AG08396 (cell line): ENCODE data around the gene CFAP70.

Experiments used
- DNase-seq: peaks from one replicate; pipeline ENCODE4 v3.0.0; 2012; ENCODE audit warnings: low spot score, mixed read lengths

The CFAP70 gene

DNA sequence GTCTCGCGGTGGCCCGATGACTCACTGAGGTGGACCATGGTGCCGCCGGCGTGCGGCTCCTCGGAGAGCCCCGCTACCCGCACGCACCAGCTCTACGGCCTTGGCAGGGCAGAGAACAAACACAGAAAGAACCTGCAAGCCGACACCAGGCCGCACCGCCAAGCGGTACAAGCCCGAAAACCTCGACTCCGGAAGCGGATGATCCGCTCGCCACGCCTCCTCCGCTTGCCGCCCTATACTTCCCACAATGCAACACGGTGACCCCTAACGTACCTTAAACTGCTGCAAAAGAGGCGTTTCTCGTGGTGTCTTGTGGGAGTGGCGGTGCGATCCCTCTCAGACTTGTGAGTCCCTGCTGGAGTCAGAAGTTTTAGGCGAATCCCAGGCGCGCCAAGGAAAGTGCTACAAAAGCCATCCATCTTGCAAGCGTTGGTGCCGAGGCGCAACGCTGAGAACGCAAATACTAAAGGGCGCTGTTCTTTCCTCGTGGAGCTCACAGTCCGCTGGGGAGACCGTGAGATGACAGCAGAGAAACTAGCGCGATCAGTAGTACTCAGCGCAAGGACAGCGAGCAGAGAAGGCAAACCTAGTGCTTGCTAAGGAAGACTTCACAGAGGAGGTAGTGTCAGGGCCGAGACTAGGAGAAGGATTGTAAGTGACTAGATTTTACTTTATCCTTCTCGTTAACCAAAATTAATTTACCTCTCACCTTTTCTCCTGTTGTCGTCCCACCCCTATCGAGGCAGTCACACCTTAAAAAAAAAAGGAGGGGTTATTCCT is 106.0 kb downstream of the CFAP70 start, which contains the start of gene MRPS16:
Gene MRPS16, minus strand, starts transcription at position 200 of the 780 bp plus-strand sequence. Its CDS starts 162 bp downstream, at position 38.
- DNase-seq: peak; percentile 92

GRCh38 chr10:73251683-73252444 is 106.8 kb downstream of the CFAP70 start:
- peak; percentile 83 for DNase-seq

- DNase-seq: no peak
Measured at GRCh38 chr10:73248259-73248724, 110.4 kb downstream of the CFAP70 start.

GRCh38 chr10:73247509-73248258 is 111.0 kb downstream of the CFAP70 start:
- DNase-seq: peak; percentile 16

DNA sequence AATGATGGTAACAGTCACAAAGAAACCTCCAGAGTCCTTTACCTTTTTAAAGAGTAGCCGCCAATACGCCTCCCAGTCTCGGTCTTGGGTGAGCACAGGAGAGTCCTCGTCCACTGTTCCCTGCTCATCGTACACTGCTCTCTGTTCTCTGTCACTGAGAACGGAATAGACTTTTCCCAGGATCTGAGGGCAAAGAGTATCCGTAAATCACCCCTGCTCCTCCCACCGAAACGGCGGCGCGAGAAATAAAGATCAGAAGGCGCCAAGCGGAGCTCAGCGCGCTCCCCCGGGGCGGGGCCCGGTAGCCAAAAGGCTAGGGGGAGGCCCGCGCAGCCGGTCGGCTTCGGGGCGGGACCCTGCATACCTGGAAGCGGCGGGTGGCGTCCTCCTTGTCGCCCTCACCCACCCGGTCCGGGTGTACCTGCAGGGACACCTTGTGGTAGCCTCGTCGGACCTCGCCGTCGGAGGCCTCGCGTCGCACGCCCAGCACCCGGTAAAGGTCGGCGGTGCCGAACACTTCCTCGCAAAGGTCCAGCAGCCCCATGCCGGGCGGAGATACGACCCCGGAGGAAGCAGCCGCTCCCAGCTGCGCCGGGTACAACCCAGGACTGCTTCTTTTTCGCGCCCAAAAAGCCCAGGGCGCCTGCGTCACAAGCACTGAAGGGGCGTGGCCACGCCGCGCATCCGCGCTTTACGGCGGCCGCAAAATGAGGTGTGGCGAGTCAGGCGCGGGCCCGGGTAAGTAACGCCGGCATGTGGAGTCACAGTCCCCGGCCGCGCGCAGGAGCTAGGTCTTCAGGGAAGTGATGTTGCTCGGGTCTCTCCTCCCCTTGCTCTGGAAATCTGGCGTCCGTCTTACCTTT is 111.8 kb downstream of the CFAP70 start, which contains the start of gene DNAJC9:
Gene DNAJC9, minus strand, starts transcription at position 610 of the 863 bp plus-strand sequence. Its CDS starts 66 bp downstream, at position 544.
- peak; percentile 96 for DNase-seq

DNA sequence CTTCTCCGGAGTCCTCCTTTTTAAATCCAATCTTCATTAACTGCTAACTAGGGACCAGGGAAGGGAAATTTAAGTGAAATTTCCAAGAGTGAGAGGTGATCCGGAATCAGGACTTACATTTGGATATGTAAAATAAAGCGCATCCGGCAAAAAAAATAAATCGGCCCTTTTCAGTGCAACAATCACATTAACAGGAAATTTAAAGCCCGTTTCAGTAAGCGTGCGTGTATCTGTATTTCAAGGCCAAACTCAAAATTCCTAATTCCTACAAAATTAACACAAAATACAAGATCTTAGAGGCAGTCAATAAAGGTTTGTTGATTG is 112.4 kb downstream of the CFAP70 start:
- no peak for DNase-seq

DNA sequence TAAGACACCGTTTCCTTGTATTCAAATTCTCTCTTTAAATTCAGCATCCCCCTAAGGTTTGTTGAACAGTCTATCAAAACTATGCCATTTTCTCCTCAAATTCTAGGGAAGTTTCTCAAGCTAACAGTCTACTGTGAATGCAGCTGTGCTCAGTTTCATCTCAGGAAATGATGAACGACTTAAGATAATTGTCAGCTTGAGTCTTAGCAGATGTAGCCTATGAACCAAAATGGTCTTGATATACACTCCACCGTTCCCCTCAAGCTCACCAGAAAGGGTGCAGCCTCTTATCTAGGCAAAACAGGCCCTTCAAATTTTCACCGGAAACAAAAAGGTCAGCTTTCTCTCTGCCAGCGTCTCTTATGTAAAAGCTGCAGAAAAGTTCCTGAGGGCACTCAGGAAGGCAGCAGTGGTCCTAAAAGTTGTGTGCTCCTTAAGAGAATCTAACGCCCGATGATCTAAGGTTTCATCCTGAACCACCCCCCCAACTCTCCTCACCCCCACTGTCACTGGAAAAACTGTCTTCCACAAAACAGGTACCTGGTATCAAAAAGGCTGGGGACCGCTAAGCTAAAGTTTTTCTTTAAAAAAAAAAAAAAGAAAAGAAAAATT is 113.7 kb downstream of the CFAP70 start:
- no peak for DNase-seq

DNA sequence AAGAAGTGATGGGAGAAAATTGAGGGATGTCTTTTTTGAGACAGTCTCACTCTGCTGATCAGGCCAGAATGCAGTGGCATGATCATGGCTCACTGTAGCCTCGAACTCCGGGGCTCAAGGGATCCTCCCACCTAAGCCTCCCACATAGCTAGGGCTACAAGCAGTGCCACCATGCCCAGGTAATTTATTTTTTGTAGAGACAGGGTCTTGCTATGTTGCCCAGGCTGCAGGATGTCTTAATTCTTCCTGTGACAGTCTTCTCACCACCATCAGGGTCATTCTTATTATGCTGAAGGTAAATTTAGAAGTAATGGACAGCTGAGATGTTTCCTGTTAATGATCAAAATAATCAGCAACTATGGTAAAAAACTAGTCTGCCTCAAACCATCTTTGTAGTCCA is 118.8 kb downstream of the CFAP70 start:
- no peak for DNase-seq

DNA sequence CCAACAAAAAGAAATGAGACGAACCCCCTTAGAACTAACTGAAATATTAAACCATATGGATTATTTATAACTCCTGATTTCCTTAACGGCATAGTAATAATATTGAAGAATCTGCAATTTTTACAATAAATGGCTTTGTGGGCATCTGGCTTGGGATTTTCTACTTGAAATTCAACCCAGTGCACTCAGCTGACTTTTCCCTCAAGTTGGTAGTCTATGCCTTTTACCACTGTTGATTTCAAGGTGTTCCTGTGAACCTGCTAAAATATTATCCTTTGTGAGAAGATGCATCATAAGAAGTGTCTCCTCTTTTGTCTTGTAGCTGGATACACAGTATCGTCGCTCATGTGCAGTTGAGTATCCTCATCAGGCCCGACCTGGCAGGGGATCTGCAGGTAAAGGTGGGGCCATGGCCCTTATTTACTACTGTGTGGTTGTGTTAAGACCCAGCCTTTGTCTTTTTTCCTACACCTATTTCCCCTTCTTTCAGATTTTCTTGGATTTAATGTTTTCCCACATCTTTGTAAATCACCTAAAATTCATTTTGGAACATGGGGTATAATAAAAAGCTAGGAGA is 119.6 kb downstream of the CFAP70 start:
- no peak for DNase-seq

DNA sequence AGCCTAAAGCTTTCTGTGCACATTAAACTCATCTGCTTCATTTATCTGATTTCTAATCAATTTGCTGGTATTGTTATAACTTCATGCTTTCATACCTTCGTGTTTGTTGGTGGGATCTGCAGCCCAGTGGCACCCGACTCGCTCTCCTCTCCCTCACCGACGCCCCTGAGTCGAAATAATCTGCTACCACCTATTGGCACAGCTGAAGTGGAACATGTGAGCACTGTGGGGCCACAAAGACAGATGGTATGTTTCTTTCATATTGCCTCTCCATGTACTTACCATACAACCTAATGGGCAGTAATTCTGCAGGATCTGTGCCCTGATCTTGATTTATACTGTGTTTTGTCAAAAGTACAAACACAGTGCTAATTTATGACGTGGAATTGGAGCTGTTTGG is 124.0 kb downstream of the CFAP70 start:
- DNase-seq: no peak

DNA sequence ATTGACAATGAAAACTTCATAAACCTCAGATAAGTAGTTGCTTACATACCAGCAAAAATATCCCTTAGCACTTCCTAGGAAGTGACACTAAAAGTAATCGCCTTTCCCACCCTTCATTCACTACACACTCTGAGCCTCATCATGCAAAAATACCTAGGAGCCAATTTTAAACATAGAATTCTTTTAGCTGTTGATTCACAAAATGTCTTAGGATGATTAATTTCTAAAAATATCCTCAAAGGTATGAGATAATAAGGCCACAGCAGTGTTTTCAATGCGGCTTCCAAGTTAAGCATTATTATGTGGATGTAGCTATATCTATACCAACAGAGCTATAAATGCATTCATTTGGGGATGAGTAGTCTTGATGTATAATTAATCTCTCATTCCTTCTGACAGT is 124.8 kb downstream of the CFAP70 start:
- no peak for DNase-seq

- no peak for DNase-seq
Measured at GRCh38 chr10:73232887-73233286, 125.8 kb downstream of the CFAP70 start.

DNA sequence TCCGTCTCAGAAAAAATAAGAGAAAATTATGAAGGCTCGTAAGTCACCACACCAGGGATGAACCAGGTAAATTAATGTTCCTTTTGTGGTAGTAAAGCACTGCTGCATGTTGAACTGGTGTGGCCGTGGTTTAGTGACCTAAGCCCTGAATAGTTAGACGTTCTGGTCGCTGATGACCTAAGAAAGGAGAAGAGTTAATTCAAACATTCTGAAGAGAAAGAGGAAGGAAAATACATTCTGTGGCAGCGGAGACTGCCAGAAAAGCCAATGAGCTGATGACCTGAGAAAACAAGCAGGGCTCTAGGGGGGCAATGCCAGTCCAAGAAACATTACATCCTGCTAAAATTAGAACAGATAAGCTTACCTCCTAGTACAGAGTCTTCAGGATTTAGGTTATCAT is 129.1 kb downstream of the CFAP70 start:
- DNase-seq: no peak

DNA sequence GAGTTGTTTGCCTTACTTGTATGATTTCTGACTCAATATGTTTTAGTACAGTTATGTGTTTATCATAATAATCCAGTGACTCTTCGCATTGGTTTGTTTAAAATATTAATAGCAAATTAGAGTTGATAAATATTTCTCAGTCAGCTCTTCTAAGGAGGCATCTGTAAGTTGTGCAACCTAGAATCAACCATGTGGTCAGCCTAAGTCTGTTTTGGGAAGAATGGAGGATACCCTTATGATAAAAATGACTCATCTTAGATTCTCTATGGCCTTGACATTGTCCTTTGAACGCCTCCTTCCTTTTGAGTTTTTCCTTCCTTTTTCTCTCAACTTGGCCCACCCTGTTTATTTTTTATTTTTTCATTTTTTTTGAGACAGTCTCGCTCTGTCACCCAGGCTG is 130.4 kb downstream of the CFAP70 start:
- DNase-seq: no peak

- DNase-seq: no peak
Measured at GRCh38 chr10:73226663-73227062, 132.0 kb downstream of the CFAP70 start.

DNA sequence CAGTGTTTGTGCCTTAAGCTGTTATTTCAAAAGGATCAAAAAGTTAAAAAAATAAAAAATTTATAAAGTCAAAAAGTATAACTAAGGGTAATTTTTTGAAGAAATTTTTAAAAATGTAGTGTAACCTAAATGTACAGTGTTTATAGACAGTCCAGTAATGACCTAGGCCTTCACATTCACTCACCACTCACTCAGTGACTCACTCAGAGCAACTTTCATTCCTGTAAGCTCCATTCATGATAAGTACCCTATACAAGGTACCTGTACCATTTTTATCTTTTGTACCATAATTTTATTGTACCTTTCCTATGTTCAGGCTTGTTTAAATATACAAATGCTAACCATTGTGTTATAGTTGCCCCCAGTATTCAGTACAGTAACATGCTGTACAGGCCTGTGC is 133.1 kb downstream of the CFAP70 start:
- no peak for DNase-seq

DNA sequence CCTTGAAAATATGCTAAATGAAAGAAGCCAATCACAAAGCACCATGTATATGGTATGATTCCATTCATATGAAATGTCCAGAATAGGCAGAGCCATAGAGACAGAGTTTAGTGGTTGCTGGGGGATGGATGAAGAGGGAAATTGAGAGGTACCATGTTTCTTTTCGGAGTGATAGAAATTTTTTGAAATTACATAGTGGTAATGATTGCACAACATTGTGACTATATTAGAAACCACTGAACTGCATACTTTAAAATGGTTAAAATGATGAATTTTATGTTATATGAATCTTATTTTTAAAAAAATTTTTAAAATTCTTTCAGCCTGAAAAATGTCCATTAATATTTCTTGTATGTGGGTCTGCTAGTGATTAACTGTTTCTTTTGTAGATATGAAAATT is 137.7 kb downstream of the CFAP70 start:
- DNase-seq: no peak

- no peak for DNase-seq
Measured at GRCh38 chr10:73219384-73219783, 139.3 kb downstream of the CFAP70 start.

- DNase-seq: peak; percentile 11
Measured at GRCh38 chr10:73218431-73219191, 140.1 kb downstream of the CFAP70 start.

DNA sequence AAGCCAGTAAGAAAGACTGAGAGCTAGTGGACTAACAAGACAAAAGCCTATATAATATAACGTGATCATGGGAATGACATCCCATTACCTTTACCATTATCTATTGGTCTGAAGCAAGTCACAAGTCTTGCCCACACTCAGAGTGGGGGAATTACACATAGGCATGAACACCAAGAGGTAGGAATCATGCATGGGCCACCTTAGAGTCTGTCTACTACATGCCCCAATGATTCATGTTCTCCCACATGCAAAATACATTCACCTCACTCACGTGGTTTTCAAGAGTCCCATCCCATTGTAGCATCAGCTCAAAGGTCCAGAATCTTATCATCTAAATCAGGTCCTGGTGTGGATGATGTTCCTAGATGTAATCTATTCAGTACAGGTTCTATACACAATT is 141.0 kb downstream of the CFAP70 start:
- DNase-seq: no peak
